Measurements from ENCODE around the gene FBXW11.
A peak's percentile ranks its signal among the peaks of the same experiment; 100 is the strongest.
"Not testable (repeated sequence)": the region's sequence is repeated elsewhere in the genome, so short reads cannot be mapped to it uniquely, and the experiment has no call there.

The FBXW11 gene

DNA sequence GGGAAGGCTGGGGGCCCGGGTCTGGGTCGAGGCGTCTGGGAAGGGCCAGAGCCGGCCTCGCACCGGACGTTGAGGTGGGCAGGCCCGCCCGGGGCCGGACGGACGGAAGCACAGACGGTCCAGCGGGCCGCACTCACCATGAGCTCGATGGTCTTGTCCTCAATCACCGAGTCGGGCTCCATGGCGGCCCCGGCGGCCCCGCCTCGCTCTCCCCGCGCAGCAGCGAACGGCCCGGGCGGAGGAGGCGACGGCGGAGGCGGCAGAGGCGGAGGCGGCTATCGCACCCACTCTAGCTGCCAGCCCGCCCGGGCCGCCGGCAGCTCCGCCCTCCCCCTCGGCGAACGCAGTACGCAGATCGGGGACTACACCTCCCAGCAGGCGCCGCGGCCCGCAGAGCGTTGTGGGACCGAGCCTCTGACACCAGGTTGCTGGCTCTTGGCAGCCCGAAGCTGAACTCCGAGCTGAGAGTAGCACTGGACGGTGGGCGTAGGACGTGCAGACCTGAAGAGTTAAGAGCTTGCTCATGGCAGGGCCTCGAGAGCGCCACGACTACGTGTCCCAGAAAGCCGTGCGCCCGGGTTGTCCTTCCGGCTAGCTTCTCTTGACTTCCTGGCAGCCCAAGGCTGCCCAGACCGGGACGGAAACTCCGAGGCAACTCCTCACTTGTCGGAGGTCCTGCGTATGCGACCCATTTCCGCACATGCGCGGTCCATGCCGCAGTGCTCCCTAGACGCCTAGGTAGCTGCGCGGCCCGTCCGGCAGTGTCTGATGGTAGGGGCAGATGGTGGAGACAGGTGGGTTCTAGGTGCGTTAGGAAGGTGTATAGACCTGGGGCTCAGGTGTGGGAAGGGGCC is at the start of gene FBXW11:
Gene FBXW11 (minus strand): TSS at position 318 of the 854 bp plus-strand sequence. CDS start 136 bp downstream, at position 182.
- DNase-seq, result peak; percentile 61

DNA sequence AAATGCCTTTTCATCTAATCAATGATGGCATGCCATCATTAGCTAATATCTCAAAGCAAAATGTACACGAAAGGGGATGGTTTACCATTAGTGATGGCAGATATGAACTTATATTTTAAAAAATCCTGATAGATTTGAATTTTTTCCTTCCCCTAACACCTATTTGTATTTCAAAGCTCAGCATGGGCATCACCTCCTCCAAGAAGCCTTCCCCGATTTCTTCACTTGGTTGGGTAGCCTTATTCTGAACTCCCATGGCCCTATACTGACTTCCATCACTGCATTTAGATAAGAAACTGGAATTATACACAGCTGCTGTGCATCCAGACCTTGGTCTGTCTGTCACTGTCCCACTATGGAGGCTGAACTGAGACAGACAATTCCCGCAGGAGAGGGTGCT is 49.6 kb upstream of the FBXW11 start:
- DNase-seq, result no peak

DNA sequence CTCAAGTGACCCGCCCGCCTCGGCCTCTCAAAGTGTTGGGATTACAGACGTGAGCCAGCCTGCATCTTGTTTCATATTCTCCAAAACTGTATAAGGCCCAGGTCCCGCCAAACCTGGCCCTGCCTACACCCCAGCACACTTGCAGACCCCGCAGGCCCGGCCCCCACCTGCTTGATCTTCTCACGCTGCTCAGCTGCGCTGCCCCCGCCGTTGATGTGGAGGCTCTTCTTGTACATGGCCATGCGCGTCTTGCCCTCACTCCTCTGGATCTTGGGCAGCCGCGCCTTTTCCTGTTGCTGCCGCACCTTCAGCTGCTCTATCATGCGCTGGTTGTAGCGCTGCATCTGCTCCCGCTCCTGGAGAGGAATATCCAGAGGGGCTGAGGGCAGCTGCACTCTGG is 49.0 kb upstream of the FBXW11 start:
- no peak for DNase-seq

GRCh38 chr5:172054611-172055153 is 48.2 kb upstream of the FBXW11 start:
- no peak for DNase-seq

DNA sequence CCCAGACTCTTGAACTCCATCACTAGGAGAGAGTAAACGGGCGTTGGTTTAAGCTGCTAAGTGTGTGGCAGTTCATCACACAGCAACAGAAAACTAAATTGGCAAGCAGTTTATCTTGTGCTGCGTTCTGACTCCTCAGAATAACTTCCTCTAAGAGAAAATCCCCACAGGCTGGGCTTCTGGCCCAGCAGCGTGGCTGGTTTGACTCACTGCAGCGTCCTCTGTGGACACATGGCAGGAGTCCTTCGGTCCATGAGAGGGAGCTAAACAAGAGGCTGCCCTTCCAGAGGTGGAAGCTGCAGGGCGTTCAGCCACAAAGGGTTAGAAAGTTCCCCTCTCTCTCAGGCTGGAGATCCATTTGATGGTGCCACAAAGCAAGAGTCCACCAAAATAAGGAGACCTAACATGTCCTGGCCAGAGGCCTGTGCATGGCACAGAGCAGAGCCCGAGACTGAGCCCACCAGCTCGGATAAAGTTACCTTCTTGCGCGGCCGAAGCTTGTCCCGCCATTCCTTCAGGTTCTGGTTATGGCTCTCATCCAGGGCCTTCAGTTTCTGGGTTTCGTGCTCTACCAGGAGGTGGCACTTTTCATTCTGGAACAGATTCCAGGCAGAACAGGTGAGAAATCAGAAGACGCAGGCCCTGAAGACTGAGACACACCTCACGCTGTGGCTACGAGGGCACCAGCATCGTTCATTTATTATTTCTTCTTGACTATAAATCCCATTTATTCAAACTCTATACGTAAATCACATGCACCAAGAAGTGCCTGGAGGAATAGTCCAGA is 46.2 kb upstream of the FBXW11 start:
- no peak for DNase-seq

DNA sequence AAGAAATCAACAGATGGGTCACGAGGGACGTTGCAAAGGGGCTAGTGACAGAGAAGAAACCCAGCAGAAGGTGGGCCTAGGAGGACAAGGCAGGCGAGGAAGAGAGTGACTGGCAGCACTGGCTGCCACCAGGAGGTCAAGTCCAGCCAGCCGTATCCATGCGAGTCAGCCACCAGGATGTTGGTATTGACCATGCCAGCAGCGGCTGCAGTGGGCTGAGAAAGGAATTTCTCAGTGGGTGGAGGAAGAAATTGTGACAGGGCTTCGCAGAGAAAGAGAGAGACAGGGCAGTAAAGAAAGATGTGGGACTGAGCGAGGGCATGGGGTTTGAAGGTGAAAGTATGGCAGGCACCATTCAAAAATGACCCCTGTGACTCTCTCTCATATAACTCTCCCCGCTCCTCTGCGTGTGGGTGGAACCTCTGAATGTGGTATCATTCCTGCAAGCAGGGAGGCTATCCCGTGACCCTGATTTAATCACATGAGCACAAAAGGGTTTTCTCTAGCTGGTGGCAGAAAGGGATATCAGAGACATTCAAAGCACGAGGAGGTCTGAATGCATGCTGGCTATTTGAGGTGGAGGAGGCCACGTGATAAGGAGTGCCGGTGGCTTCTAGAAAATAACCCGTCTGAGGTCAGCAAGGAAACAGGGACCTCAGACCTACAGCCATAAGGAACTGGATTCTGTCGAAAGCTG is 45.4 kb upstream of the FBXW11 start:
- no peak for DNase-seq

DNA sequence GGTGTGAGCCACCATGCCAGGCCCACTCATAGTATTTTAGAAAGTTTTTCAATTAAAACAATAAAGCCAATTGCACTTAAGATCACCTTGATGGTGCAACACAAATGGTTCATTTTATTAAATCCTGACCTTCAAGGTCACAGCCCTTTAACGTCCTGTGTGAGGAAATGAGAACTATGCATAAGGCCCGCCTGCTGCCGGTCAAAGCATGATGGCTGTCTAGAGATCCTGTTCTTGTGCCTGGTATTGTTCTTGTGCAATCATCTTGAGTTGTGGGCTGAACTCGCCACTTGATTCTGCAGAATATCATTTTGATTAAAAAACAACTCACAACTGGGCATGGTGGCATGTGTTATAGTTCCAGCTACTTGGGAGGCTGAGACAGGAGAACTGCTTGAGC is 43.6 kb upstream of the FBXW11 start:
- DNase-seq, result no peak

DNA sequence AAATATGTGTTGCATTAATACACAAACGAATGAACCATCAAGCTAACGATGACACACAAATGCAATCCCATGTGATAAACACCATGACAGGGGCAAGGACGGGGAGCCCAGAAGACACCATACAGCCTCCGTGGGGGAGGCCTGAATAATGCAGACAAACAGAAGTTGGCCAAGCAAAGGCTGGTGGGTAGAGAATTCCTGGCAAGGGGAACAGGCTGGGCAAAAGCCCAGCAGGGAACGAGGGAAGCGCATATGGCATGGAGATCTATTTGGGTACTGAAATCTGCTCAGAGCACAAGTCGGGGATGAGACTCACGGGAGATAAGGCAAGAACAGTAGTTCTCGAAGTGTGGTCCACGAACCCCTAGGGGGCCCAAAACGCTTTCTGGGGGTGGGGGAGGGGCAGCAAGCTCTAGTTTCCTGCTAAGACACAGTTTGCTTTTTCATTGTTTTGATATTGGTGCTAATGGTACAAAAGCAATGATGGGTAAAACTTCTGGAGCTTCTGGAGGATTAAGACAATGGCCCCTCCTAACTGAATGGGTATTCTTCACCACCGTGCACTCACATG is 42.9 kb upstream of the FBXW11 start:
- no peak for DNase-seq

DNA sequence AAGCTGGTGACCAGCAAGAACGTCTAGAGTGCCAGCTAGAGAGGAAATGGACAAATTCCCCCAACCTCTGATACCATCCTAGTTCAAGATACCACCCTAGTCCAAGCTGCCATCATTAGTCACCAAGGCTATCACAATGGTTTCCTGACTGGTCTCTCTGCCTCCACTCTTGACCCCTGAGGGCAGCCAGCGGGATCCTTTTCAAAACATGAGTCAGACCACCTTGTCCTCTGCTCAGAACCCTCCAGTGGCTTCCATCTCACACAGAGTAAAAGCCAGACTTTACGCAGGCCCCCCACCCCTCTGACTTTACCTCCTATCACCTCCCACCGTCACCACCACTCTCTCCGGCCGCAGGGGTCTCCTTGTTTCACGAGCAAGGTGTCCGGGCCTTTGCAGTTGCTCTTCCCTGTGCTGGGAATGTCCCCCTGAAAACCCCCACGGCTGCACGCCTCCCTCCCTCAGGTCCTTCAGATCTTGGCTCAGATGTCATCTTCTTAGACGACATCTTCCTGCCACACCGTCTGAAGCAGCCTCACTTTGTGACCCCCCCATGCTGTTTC is 42.2 kb upstream of the FBXW11 start:
- DNase-seq, result no peak

- DNase-seq, result no peak
Measured at GRCh38 chr5:172048170-172048422, 41.7 kb upstream of the FBXW11 start.

GRCh38 chr5:172046593-172046992 is 40.2 kb upstream of the FBXW11 start:
- DNase-seq, result no peak

DNA sequence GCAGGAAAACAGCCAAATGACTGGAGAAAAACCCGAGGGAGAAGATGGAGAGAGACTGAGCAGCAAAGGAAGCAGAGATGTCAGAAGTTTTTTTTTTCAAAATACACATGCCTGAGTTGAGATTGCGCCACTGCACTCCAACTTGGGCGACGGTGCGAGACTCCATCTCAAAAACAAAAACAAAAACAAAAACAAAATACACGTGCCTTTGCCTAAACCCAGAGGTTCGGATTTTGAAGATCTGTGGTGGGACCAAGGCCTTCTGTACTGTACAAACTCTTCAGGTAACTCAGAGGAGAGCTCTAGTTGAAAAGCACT is 38.8 kb upstream of the FBXW11 start:
- DNase-seq, result no peak

GRCh38 chr5:172044631-172045314 is 38.3 kb upstream of the FBXW11 start:
- no peak for DNase-seq

DNA sequence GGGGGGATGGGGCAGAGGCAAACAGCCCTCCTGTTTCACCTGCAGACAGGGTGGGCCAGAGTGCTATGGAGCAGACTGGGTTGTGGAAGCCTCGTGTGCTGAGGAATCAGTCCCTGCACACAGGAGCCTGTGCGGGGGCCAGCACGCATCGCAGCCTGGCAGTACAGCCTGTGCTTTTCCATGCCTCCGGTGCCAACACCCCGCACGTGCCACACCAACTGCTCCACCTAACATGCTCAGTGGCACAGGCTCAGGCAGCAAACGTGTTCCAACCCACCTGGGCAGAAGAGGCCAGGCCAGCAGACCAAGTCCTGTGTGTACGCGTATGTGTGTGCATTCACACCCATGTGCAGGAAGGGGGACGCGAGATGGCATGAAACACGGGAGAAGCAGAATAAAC is 37.4 kb upstream of the FBXW11 start:
- DNase-seq, result no peak

DNA sequence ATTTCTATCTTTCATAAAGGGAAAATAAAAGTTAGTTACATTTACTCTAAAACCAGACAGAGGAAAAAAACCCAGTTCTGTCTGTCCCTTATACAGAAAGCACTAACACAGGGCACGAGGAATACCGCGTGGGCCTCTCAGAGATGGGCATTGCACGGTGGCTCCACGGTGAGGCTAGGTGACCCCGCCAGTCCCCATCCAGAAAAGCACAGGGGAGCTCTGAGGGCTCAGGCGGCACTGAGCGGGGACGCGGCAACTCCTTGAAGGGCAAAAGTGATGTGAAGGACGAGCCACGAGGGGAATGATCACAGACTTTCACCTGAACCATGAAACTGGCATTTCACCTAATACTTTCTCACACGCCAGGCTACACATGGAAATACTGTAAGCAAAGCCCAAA is 35.7 kb upstream of the FBXW11 start:
- DNase-seq, result no peak

DNA sequence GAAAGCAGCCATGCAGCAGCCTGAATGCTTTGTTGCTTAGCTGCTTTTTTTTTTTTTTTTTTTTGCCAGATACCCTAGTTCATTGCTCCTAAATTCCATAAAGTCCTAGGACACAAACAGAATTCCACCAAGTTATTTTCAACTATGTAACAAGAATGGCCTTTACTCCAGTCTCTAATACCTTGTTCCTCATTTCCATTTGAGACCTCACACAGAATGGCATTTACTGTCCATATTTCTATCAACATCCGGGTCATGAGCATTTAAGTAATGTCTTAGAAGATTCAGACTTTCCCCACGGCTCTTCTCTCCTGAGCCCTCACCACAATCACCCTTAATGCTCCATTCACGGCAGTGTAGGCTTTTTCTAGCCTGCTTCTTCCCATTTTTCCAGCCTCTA is 31.7 kb upstream of the FBXW11 start:
- no peak for DNase-seq

GRCh38 chr5:172035049-172035448 is 28.6 kb upstream of the FBXW11 start:
- no peak for DNase-seq

DNA sequence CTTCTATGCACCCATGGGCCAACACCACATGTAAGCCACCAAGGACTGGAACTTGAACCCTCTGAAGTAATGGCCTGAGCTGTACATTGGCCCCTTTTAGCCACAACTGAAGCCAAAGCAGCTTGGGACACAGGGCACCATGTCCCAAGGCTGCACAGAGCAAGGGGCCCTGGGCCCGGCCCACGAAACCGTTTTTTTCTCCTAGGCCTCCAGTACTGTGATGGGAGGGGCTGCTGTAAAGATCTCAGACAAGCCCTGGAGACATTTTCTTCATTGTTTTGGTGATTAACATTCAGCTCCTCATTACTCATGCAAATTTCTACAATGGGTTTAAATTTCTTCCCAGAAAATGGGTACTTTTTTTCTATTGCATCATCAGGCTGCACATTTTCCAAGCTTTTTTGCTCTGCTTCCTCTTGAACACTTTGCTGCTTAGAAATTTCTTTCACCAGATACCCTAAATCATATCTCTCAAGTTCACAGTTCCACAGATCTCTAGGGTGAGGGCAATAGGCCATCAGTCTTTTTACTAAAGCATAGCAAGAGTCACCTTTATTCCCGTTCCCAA is 25.5 kb upstream of the FBXW11 start:
- no peak for DNase-seq

DNA sequence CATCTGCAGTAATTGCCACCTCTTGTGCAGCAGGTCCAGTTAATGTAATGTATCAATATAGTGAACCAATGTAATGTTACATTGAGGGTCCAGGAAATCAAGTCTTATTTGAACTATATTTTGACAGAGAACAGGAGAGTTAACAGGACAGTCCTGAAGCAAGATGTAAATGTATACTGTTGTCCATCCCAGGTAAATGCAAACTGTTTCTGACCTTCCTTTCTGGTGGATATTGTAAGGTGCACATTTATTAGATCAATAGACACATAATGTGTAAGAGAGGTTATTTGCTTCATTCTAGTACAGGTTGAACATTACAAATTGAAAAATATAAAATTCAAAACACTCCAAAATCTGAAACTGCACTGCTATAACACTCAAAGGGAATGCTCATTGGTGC is 23.4 kb upstream of the FBXW11 start:
- no peak for DNase-seq

DNA sequence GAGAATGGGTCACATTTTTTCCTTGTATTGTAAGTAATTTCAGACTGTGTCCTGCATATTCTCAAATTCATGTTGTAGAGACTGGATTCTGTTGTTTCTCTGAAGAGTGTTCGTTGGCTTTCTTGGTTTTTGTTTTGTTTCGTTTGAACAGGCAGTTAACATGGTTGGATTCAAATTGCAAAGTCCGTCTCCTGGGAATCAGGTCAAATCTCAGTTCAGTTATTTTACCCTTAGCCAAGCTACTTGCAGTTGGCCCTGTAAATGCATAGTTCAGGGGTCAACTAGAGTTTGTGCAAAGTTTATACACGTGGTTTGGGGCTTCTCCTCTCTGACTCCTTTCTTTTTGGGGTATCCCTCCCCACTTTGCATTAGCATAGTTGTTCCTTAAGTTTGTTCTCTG is 21.7 kb upstream of the FBXW11 start:
- no peak for DNase-seq

GRCh38 chr5:172020110-172020786 is 13.8 kb upstream of the FBXW11 start:
- DNase-seq, result not testable (repeated sequence)

DNA sequence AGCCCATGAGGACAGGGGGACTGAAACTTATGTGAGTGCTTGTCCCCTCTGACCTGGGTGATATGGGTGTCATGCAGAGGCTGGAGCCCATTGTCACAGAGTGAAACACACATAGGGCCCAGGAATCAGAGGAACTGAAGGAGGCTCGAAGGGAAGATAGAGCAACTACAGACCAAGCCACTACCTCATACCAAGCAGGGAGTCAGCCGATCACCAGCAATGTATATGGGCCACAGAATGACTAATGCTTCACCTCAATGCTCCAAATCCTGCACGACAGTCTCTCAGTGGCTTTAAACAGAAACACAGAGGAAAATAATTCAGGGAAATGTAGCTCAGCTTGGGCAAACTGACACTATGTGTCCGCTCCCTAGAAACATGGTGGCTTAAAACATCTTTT is 8.9 kb upstream of the FBXW11 start:
- no peak for DNase-seq
